ENCODE results near the gene TUBB1. TPM values are rescaled to one million over a fixed set of nuclear protein-coding genes. Genes with fewer than 3 reads are reported as not detected.
A peak's percentile ranks its signal among the peaks of the same experiment; 100 is the strongest.
"Not testable (repeated sequence)": the region's sequence is repeated elsewhere in the genome, so short reads cannot be mapped to it uniquely, and the experiment has no call there.

The TUBB1 gene
- total RNA-seq, 1 donor from 2014 or later: not detected

DNA sequence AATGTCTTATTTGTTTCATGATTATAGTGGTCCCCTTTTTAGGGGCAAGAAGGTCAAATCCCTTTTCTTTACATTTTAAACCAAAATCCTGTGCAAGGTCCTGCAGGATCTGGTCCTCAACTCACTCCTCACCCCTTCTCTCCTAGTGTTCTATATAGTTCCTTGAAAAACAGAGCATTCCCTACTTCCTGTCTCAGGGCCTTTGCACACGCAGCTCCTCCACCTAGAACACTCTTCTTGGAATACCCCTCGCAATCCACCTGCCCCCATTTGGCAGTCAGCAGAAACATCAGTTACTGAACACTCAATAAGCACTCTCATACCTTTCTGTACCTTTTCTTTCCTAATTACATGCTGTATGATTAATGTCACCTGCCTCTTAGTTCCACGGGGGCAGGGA is 16.2 kb downstream of the TUBB1 start:
- Mint-ChIP-seq H3K27ac (ENCODE audit: unreplicated experiment) (no peak overlapping the region), H3K4me3 (ENCODE audit: unreplicated experiment) (peak overlapping the region; percentile 13)

DNA sequence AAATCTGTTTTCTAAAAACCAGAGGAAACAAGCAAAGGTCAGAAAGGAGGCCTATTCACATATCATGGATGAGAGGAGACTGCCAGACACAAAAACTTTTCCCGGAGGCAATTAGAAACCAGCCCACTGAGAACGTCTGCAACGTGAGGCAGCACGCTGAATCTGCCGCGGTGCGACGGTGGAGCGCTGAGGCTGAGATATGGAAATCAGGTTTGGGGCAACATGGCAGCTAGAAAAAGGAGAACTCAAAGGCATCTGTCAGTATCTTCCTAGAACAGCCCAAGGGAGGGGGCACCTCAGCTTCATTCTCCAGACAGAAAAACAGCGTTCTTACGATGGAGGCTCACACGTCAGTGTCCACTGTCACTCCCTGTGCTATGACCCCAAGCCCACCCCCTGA is 18.2 kb downstream of the TUBB1 start:
- TF ChIP-seq CTCF (IDR thresholded peaks at IDR 0.05; ENCODE audit: unreplicated experiment): no peak
- no peak for DNase-seq (ENCODE audit: low spot score)
- peaks cover 23% of the 10 kb centered on the region for H3K36me3 Mint-ChIP-seq (ENCODE audit: low read depth, unreplicated experiment)
- H3K9me3 Mint-ChIP-seq (ENCODE audit: unreplicated experiment): no peaks in the 10 kb centered on the region
- peaks cover 18% of the 10 kb centered on the region for H3K4me1 Mint-ChIP-seq (ENCODE audit: unreplicated experiment)
- H3K4me3 Mint-ChIP-seq (ENCODE audit: unreplicated experiment): no peak overlapping the region
- H3K27ac Mint-ChIP-seq (ENCODE audit: unreplicated experiment): no peak overlapping the region
- peaks cover 2% of the 10 kb centered on the region for H3K27me3 Mint-ChIP-seq (ENCODE audit: unreplicated experiment)

More for the DNA sequence above, 16.2 kb downstream of the TUBB1 start:
- Mint-ChIP-seq H3K9me3 (ENCODE audit: unreplicated experiment) (no peaks in the 10 kb centered on the region), H3K4me1 (ENCODE audit: unreplicated experiment) (peaks cover 16% of the 10 kb centered on the region), H3K36me3 (ENCODE audit: low read depth, unreplicated experiment) (peaks cover 23% of the 10 kb centered on the region), H3K27me3 (ENCODE audit: unreplicated experiment) (peaks cover 2% of the 10 kb centered on the region)
- DNase-seq (ENCODE audit: low spot score): no peak
- TF ChIP-seq CTCF (IDR thresholded peaks at IDR 0.05; ENCODE audit: unreplicated experiment): no peak

- TF ChIP-seq CTCF (IDR thresholded peaks at IDR 0.05; ENCODE audit: unreplicated experiment): no peak
- no peak overlapping the region for H3K27ac Mint-ChIP-seq (ENCODE audit: unreplicated experiment)
These were observed 20.0 kb downstream of the TUBB1 start for GRCh38 chr20:59039233-59039632.

GRCh38 chr20:59040667-59041066 is 21.4 kb downstream of the TUBB1 start:
- peaks cover 22% of the 10 kb centered on the region for H3K36me3 Mint-ChIP-seq (ENCODE audit: low read depth, unreplicated experiment)
- no peak for TF ChIP-seq CTCF (IDR thresholded peaks at IDR 0.05; ENCODE audit: unreplicated experiment)

More at GRCh38 chr20:59039233-59039632, 20.0 kb downstream of the TUBB1 start:
- no peak for DNase-seq (ENCODE audit: low spot score)
- Mint-ChIP-seq H3K4me3 (ENCODE audit: unreplicated experiment) (no peak overlapping the region), H3K27me3 (ENCODE audit: unreplicated experiment) (no peaks in the 10 kb centered on the region), H3K4me1 (ENCODE audit: unreplicated experiment) (peaks cover 21% of the 10 kb centered on the region), H3K36me3 (ENCODE audit: low read depth, unreplicated experiment) (peaks cover 26% of the 10 kb centered on the region), H3K9me3 (ENCODE audit: unreplicated experiment) (no peaks in the 10 kb centered on the region)

GRCh38 chr20:59041487-59041886 is 22.3 kb downstream of the TUBB1 start:
- Mint-ChIP-seq H3K36me3 (ENCODE audit: low read depth, unreplicated experiment) (peaks cover 17% of the 10 kb centered on the region), H3K4me3 (ENCODE audit: unreplicated experiment) (peak overlapping the region; percentile 83), H3K4me1 (ENCODE audit: unreplicated experiment) (peaks cover 21% of the 10 kb centered on the region)
- not testable (repeated sequence) for H3K9me3 Mint-ChIP-seq (ENCODE audit: unreplicated experiment); DNase-seq (ENCODE audit: low spot score); H3K27me3 Mint-ChIP-seq (ENCODE audit: unreplicated experiment); H3K27ac Mint-ChIP-seq (ENCODE audit: unreplicated experiment)

More at GRCh38 chr20:59040667-59041066, 21.4 kb downstream of the TUBB1 start:
- no peaks in the 10 kb centered on the region for H3K27me3 Mint-ChIP-seq (ENCODE audit: unreplicated experiment)
- DNase-seq (ENCODE audit: low spot score): no peak
- H3K4me1 Mint-ChIP-seq (ENCODE audit: unreplicated experiment): peaks cover 21% of the 10 kb centered on the region
- no peaks in the 10 kb centered on the region for H3K9me3 Mint-ChIP-seq (ENCODE audit: unreplicated experiment)
- peak overlapping the region; percentile 58 for H3K4me3 Mint-ChIP-seq (ENCODE audit: unreplicated experiment)
- no peak overlapping the region for H3K27ac Mint-ChIP-seq (ENCODE audit: unreplicated experiment)

Data from endothelial cell (in vitro differentiated cells).